ENCODE data around the gene CLCA2. TPM values are rescaled to one million over a fixed set of nuclear protein-coding genes. Genes with fewer than 3 reads are reported as not detected.
A peak's percentile ranks its signal among the peaks of the same experiment; 100 is the strongest.

Gene CLCA2
- total and polyA plus RNA-seq, 2 experiments from 2014 or later = 0.34 TPM; not detected in 1

DNA sequence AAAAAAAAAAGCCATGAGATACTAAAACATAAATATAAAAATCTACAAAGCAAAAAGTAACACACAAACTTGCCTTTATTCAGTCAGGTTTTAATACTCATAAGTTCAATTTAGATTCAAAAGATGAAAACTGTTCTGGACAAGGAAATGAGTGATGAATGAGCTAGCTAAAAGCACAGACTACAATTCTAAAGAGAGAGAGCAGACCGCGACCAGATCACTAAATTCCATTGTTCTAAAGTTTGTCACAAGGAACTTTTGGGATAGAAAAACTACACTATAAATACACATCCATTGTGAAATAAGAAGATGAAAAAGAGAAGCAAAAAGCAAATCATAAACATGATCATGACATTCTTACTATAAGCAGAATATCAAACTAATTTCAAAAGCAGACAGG is 29.6 kb upstream of the CLCA2 start:
- no peak for TF ChIP-seq EZH2 (IDR thresholded peaks at IDR 0.05; ENCODE audit: borderline replicate concordance)
- TF ChIP-seq, protein P1, sequence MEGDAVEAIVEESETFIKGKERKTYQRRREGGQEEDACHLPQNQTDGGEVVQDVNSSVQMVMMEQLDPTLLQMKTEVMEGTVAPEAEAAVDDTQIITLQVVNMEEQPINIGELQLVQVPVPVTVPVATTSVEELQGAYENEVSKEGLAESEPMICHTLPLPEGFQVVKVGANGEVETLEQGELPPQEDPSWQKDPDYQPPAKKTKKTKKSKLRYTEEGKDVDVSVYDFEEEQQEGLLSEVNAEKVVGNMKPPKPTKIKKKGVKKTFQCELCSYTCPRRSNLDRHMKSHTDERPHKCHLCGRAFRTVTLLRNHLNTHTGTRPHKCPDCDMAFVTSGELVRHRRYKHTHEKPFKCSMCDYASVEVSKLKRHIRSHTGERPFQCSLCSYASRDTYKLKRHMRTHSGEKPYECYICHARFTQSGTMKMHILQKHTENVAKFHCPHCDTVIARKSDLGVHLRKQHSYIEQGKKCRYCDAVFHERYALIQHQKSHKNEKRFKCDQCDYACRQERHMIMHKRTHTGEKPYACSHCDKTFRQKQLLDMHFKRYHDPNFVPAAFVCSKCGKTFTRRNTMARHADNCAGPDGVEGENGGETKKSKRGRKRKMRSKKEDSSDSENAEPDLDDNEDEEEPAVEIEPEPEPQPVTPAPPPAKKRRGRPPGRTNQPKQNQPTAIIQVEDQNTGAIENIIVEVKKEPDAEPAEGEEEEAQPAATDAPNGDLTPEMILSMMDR (IDR thresholded peaks at IDR 0.05; ENCODE audit: poor library complexity) = no peak
- TF ChIP-seq EZH2phosphoT487 (IDR thresholded peaks at IDR 0.05; ENCODE audit: low read depth, severe bottlenecking, unreplicated experiment) = no peak
- Histone ChIP-seq H3K79me2 (peaks cover 61% of the 10 kb centered on the region), H3K4me1 (ENCODE audit: insufficient read depth) (no peaks in the 10 kb centered on the region), H3K9me2 (replicated peaks; ENCODE audit: insufficient read depth) (no peaks in the 10 kb centered on the region), H3K36me3 (replicated peaks; ENCODE audit: insufficient read depth, low read depth) (no peaks in the 10 kb centered on the region), H3K4me3 (no peak overlapping the region), H3K27me3 (no peaks in the 10 kb centered on the region), H4K20me1 (ENCODE audit: insufficient read depth, poor library complexity, severe bottlenecking) (no peaks in the 10 kb centered on the region), H2AFZ (no peak overlapping the region), H3K27ac (peak overlapping the region; percentile 4), H3K4me2 (peak overlapping the region; percentile 73), H3K9me3 (ENCODE audit: low read depth) (no peaks in the 10 kb centered on the region)
- 81% methylated on average over 2 of the region's 2 CpGs for WGBS (ENCODE audit: low lambda C conversion rate, missing lambda C conversion rate)
- DNase-seq (ENCODE audit: low spot score) = no peak

DNA sequence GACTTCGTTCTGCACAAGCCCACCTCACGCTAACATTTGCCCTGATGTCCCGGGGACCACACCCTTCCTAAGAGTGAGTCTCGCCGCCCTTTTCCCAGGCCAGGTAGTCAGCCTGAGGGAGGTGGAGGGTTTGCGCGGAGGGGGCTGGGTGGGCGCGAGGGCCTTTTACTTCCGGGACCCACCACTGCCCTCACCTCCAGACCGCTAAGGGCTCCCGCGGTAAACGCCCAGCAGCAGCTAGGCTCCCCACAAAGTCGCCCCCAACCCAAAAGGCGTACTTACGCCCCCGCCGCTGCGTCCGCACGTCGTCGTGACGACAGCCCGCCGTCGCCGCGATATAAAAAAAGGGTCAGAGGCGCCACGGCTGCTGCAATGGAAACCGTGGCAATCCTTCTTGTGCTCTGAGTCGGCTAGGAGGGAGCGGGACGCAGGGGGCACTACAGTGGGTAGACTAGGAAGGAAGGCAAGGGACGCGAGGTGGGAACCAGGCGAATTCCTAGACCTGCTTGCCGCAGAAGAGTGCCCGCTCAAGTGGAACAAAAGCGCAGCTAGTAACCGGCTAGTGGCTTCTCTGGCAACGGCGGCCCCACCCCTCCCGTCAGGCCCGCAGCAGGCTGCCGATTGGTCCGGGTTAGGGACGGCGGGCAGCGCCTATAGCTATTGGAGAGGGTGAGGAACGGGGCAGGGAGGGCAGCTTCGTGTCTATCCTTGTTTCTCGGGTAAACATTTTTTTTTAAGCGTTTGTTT is 28.0 kb upstream of the CLCA2 start, which contains the start of gene ODF2L:
Gene ODF2L (minus strand): TSS at position 573 of the 747 bp plus-strand sequence. CDS start 9,296 bp downstream, outside the sequence.
- Histone ChIP-seq H3K27ac (peak within 1 kb of the TSS; percentile 59), H3K27me3 (no peaks in the 10 kb centered on the region), H3K79me2 (peaks cover 47% of the 10 kb centered on the region), H3K9me3 (ENCODE audit: low read depth) (no peaks in the 10 kb centered on the region), H3K4me3 (peak within 1 kb of the TSS; percentile 79), H3K9me2 (replicated peaks; ENCODE audit: insufficient read depth) (no peaks in the 10 kb centered on the region), H2AFZ (peak within 1 kb of the TSS; percentile 59), H4K20me1 (ENCODE audit: insufficient read depth, poor library complexity, severe bottlenecking) (no peaks in the 10 kb centered on the region), H3K4me1 (ENCODE audit: insufficient read depth) (no peaks in the 10 kb centered on the region), H3K4me2 (peak within 1 kb of the TSS; percentile 73), H3K36me3 (replicated peaks; ENCODE audit: insufficient read depth, low read depth) (no peaks in the 10 kb centered on the region)
- TF ChIP-seq EZH2 (IDR thresholded peaks at IDR 0.05; ENCODE audit: borderline replicate concordance) (no peak), EZH2phosphoT487 (IDR thresholded peaks at IDR 0.05; ENCODE audit: low read depth, severe bottlenecking, unreplicated experiment) (no peak)
- TF ChIP-seq, protein P1 (IDR thresholded peaks at IDR 0.05; ENCODE audit: poor library complexity) = no peak
- DNase-seq (ENCODE audit: low spot score) = peak; percentile 91
- WGBS (ENCODE audit: low lambda C conversion rate, missing lambda C conversion rate) = under 1% methylated on average over 42 of the region's 56 CpGs

DNA sequence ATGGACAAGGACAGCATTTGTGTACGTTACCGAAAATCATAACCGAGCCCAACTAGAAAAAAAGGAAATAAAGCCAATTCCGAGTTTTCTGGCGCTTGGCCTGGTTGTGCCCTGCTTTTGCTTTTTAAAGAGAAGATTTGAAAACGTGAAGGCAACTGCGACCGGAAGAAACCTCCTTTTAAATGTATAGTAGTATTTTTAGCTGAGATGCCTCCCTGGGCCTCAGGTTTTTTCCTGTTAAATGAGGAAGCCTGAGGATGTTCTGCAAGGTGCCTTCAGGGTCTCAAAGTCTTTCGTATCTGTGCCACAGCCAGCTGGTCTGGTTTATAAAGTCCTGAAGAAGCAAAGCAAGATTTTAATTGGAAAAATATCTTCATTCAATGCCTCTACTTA is 27.5 kb upstream of the CLCA2 start:
- Histone ChIP-seq H3K4me3 (peak overlapping the region; percentile 79), H3K36me3 (replicated peaks; ENCODE audit: insufficient read depth, low read depth) (no peaks in the 10 kb centered on the region), H3K27me3 (no peaks in the 10 kb centered on the region), H3K9me3 (ENCODE audit: low read depth) (no peaks in the 10 kb centered on the region), H3K9me2 (replicated peaks; ENCODE audit: insufficient read depth) (no peaks in the 10 kb centered on the region), H4K20me1 (ENCODE audit: insufficient read depth, poor library complexity, severe bottlenecking) (no peaks in the 10 kb centered on the region), H2AFZ (peak overlapping the region; percentile 59), H3K27ac (peak overlapping the region; percentile 59), H3K79me2 (peaks cover 42% of the 10 kb centered on the region), H3K4me1 (ENCODE audit: insufficient read depth) (no peaks in the 10 kb centered on the region), H3K4me2 (peak overlapping the region; percentile 73)
- TF ChIP-seq EZH2phosphoT487 (IDR thresholded peaks at IDR 0.05; ENCODE audit: low read depth, severe bottlenecking, unreplicated experiment) = no peak
- TF ChIP-seq EZH2 (IDR thresholded peaks at IDR 0.05; ENCODE audit: borderline replicate concordance) = no peak
- TF ChIP-seq, protein P1 (IDR thresholded peaks at IDR 0.05; ENCODE audit: poor library complexity) = no peak
- 5% methylated on average over 9 of the region's 9 CpGs for WGBS (ENCODE audit: low lambda C conversion rate, missing lambda C conversion rate)
- peak; percentile 18 for DNase-seq (ENCODE audit: low spot score)
